Measurements from ENCODE around the gene RAPGEF5. TPM values are rescaled to one million over a fixed set of nuclear protein-coding genes. Genes with fewer than 3 reads are reported as not detected.

The RAPGEF5 gene
- total and polyA plus RNA-seq, 2 experiments from 2014 or later, result 0.11 to 0.86 TPM

DNA sequence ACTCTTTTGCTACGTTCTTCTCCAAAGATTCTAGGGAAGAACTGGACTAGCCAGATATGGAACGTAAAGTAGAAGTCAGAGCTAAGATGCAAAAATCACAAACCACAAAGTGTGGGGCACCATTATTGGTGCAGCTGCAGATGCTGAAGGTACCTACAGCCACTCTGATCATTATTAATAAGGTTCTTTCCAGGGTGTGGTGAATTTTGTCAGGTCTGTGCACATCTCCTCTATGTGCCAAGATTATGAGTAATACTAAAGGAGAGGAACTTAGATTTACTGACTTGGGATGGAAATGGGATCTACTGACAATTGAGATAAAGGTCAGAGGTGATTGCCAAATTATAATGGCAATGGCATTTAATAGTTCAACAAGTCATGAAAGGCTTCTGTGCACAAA is 148.2 kb downstream of the RAPGEF5 start:
- 0 out of 2 replicates have a peak, but pooled peaks cover 6% of the 10 kb centered on the region for H3K4me1 ChIP-seq (ENCODE audit: insufficient read depth)
- no peaks in the 10 kb centered on the region for H3K79me2 ChIP-seq (ENCODE audit: insufficient read depth)
- H3K9me2 ChIP-seq (ENCODE audit: insufficient read depth), result no peaks in the 10 kb centered on the region
- no peak overlapping the region for H2AFZ ChIP-seq
- H3K9me3 ChIP-seq (ENCODE audit: low read depth), result no peaks in the 10 kb centered on the region
- H3K4me3 ChIP-seq, result no peak overlapping the region
- in situ Hi-C loops (cut with MboI), result no loop called here
- no peaks in the 10 kb centered on the region for H3K27me3 ChIP-seq (replicated peaks; ENCODE audit: insufficient read depth)
- no peak overlapping the region for H3K27ac ChIP-seq
- H3K36me3 ChIP-seq (ENCODE audit: low read depth), result no peaks in the 10 kb centered on the region
- TF ChIP-seq EZH2phosphoT487 (IDR thresholded peaks at IDR 0.05; ENCODE audit: insufficient read depth, low read depth) (no peak), EZH2 (IDR thresholded peaks at IDR 0.05; ENCODE audit: insufficient read depth, poor library complexity, severe bottlenecking) (no peak)
- no peak overlapping the region for H3K4me2 ChIP-seq (ENCODE audit: unreplicated experiment)
- no peaks in the 10 kb centered on the region for H4K20me1 ChIP-seq (ENCODE audit: insufficient read depth)
- no peak for DNase-seq
- 54 to 64% methylated on average over 2 of the region's 2 CpGs for WGBS, 2 experiments (ENCODE audit: low coverage in 1 of 2, low lambda C conversion rate in 2 of 2, missing lambda C conversion rate in 2 of 2)
- no peak overlapping the region for H3K9ac ChIP-seq
- H3F3A ChIP-seq (ENCODE audit: insufficient read depth), result no peaks in the 10 kb centered on the region

GRCh38 chr7:22207724-22208225 is 149.2 kb downstream of the RAPGEF5 start:
- WGBS, 2 experiments (ENCODE audit: low coverage in 1 of 2, low lambda C conversion rate in 2 of 2, missing lambda C conversion rate in 2 of 2), result 78 to 80% methylated on average over 1 of the region's 1 CpG
- H3K4me2 ChIP-seq (ENCODE audit: unreplicated experiment), result no peak overlapping the region
- H3K4me3 ChIP-seq, result no peak overlapping the region
- H2AFZ ChIP-seq, result no peak overlapping the region
- H3F3A ChIP-seq (ENCODE audit: insufficient read depth), result no peaks in the 10 kb centered on the region
- in situ Hi-C loops (cut with MboI), result no loop called here
- no peaks in the 10 kb centered on the region for H3K36me3 ChIP-seq (ENCODE audit: low read depth)
- no peak for TF ChIP-seq EZH2phosphoT487 (IDR thresholded peaks at IDR 0.05; ENCODE audit: insufficient read depth, low read depth)
- no peak for TF ChIP-seq EZH2 (IDR thresholded peaks at IDR 0.05; ENCODE audit: insufficient read depth, poor library complexity, severe bottlenecking)
- H3K27ac ChIP-seq, result no peak overlapping the region
- H4K20me1 ChIP-seq (ENCODE audit: insufficient read depth), result no peaks in the 10 kb centered on the region
- no peaks in the 10 kb centered on the region for H3K27me3 ChIP-seq (replicated peaks; ENCODE audit: insufficient read depth)
- no peaks in the 10 kb centered on the region for H3K9me2 ChIP-seq (ENCODE audit: insufficient read depth)
- H3K79me2 ChIP-seq (ENCODE audit: insufficient read depth), result no peaks in the 10 kb centered on the region
- no peak for DNase-seq
- 0 out of 2 replicates have a peak, but pooled peaks cover 6% of the 10 kb centered on the region for H3K4me1 ChIP-seq (ENCODE audit: insufficient read depth)
- no peak overlapping the region for H3K9ac ChIP-seq
- H3K9me3 ChIP-seq (ENCODE audit: low read depth), result no peaks in the 10 kb centered on the region

GRCh38 chr7:22205631-22206030 is 151.3 kb downstream of the RAPGEF5 start:
- no peak overlapping the region for H3K4me3 ChIP-seq
- H3K9ac ChIP-seq, result no peak overlapping the region
- H3K4me1 ChIP-seq (ENCODE audit: insufficient read depth), result 0 out of 2 replicates have a peak, but pooled peaks cover 5% of the 10 kb centered on the region
- no peak overlapping the region for H3K4me2 ChIP-seq (ENCODE audit: unreplicated experiment)
- no peaks in the 10 kb centered on the region for H3K79me2 ChIP-seq (ENCODE audit: insufficient read depth)
- DNase-seq, result no peak
- no peaks in the 10 kb centered on the region for H3K9me3 ChIP-seq (ENCODE audit: low read depth)
- no peaks in the 10 kb centered on the region for H3F3A ChIP-seq (ENCODE audit: insufficient read depth)
- TF ChIP-seq EZH2 (IDR thresholded peaks at IDR 0.05; ENCODE audit: insufficient read depth, poor library complexity, severe bottlenecking) (no peak), EZH2phosphoT487 (IDR thresholded peaks at IDR 0.05; ENCODE audit: insufficient read depth, low read depth) (no peak)
- H3K36me3 ChIP-seq (ENCODE audit: low read depth), result no peaks in the 10 kb centered on the region
- H3K27me3 ChIP-seq (replicated peaks; ENCODE audit: insufficient read depth), result no peaks in the 10 kb centered on the region
- H2AFZ ChIP-seq, result no peak overlapping the region
- H3K27ac ChIP-seq, result no peak overlapping the region
- in situ Hi-C loops (cut with MboI), result no loop called here
- H4K20me1 ChIP-seq (ENCODE audit: insufficient read depth), result no peaks in the 10 kb centered on the region
- H3K9me2 ChIP-seq (ENCODE audit: insufficient read depth), result no peaks in the 10 kb centered on the region

DNA sequence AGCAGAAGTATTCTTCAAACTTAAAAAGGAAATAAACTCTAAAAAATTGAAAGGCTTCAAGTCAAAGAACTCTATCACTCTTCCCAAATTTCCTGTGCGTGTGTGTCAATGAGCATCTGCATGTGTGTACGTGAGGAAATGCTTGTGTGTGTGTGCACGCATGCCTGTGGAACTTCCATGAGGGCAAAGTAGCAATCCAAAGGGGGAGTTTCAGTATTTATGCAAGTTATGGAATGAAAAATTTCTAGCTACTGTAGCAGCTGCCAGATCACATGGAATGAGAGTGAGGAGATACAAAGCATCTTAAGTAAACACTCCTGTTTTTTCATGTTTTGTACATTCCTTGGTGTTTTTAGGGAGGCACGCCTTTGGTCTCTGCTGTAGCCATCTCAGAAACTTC is 152.6 kb downstream of the RAPGEF5 start:
- Histone ChIP-seq H3K9me3 (ENCODE audit: low read depth) (no peaks in the 10 kb centered on the region), H2AFZ (no peak overlapping the region), H3K27ac (no peak overlapping the region), H3K4me2 (ENCODE audit: unreplicated experiment) (no peak overlapping the region), H3K4me1 (ENCODE audit: insufficient read depth) (no peaks in the 10 kb centered on the region), H3K4me3 (no peak overlapping the region), H3K9ac (no peak overlapping the region), H4K20me1 (ENCODE audit: insufficient read depth) (no peaks in the 10 kb centered on the region), H3F3A (ENCODE audit: insufficient read depth) (peaks cover 3% of the 10 kb centered on the region; the same call in 1 of the 2 replicates), H3K36me3 (ENCODE audit: low read depth) (no peaks in the 10 kb centered on the region), H3K27me3 (replicated peaks; ENCODE audit: insufficient read depth) (no peaks in the 10 kb centered on the region), H3K79me2 (ENCODE audit: insufficient read depth) (no peaks in the 10 kb centered on the region), H3K9me2 (ENCODE audit: insufficient read depth) (no peaks in the 10 kb centered on the region)
- TF ChIP-seq EZH2phosphoT487 (IDR thresholded peaks at IDR 0.05; ENCODE audit: insufficient read depth, low read depth) (no peak), EZH2 (IDR thresholded peaks at IDR 0.05; ENCODE audit: insufficient read depth, poor library complexity, severe bottlenecking) (no peak)
- DNase-seq, result no peak
- WGBS, 2 experiments (ENCODE audit: low coverage in 1 of 2, low lambda C conversion rate in 2 of 2, missing lambda C conversion rate in 2 of 2), result 35 to 38% methylated on average over 4 of the region's 4 CpGs
- in situ Hi-C loops (cut with MboI), result no loop called here

- Histone ChIP-seq H4K20me1 (ENCODE audit: insufficient read depth) (no peaks in the 10 kb centered on the region), H3F3A (ENCODE audit: insufficient read depth) (peaks cover 3% of the 10 kb centered on the region; the same call in 1 of the 2 replicates), H3K36me3 (ENCODE audit: low read depth) (no peaks in the 10 kb centered on the region), H3K9ac (no peak overlapping the region), H3K27ac (no peak overlapping the region), H3K27me3 (replicated peaks; ENCODE audit: insufficient read depth) (no peaks in the 10 kb centered on the region), H3K9me3 (ENCODE audit: low read depth) (no peaks in the 10 kb centered on the region), H3K4me1 (ENCODE audit: insufficient read depth) (no peaks in the 10 kb centered on the region), H3K4me3 (no peak overlapping the region), H3K79me2 (ENCODE audit: insufficient read depth) (no peaks in the 10 kb centered on the region), H2AFZ (no peak overlapping the region), H3K4me2 (ENCODE audit: unreplicated experiment) (no peak overlapping the region), H3K9me2 (ENCODE audit: insufficient read depth) (no peaks in the 10 kb centered on the region)
- 60 to 69% methylated on average over 1 of the region's 1 CpG for WGBS, 2 experiments (ENCODE audit: low coverage in 1 of 2, low lambda C conversion rate in 2 of 2, missing lambda C conversion rate in 2 of 2)
- no peak for DNase-seq
- no peak for TF ChIP-seq EZH2phosphoT487 (IDR thresholded peaks at IDR 0.05; ENCODE audit: insufficient read depth, low read depth)
- no peak for TF ChIP-seq EZH2 (IDR thresholded peaks at IDR 0.05; ENCODE audit: insufficient read depth, poor library complexity, severe bottlenecking)
- in situ Hi-C loops (cut with MboI), result no loop called here
Measured at GRCh38 chr7:22202141-22202540, 154.8 kb downstream of the RAPGEF5 start.
